GM23248 (cell line): Measurements from ENCODE around the gene CPNE5. TPM values are rescaled to one million over a fixed set of nuclear protein-coding genes. Genes with fewer than 3 reads are reported as not detected.

Source experiments
- DNase-seq: peaks from one replicate; pipeline ENCODE4 v3.0.0-alpha.2; 2015
- H2AFZ ChIP-seq: fragments of 200-600 bp; sonication (generic); 2 replicates; pipeline ENCODE4 v1.6.1; 2016; ENCODE audit warnings: antibody characterized with exemption
- H3F3A ChIP-seq: fragments of 200-600 bp; sonication (generic); 2 replicates; pipeline ENCODE4 v1.6.1; 2016; ENCODE audit warnings: mild to moderate bottlenecking, antibody characterized with exemption, mixed run types; ENCODE audit not compliant: insufficient read depth
- H3K27ac ChIP-seq: fragments of 200-600 bp; sonication (generic); 2 replicates; pipeline ENCODE4 v1.5.1; 2016; ENCODE audit warnings: mild to moderate bottlenecking
- H3K27me3 ChIP-seq: fragments of 200-600 bp; sonication (generic); replicated peaks from 2 replicates; pipeline ENCODE4 v1.6.1; 2016; ENCODE audit warnings: mild to moderate bottlenecking; ENCODE audit not compliant: insufficient read depth
- H3K36me3 ChIP-seq: fragments of 200-600 bp; sonication (generic); 2 replicates; pipeline ENCODE4 v1.6.1; 2016; ENCODE audit warnings: low read depth, mild to moderate bottlenecking
- H3K4me1 ChIP-seq: fragments of 200-600 bp; sonication (generic); 2 replicates; pipeline ENCODE4 v1.6.1; 2016; ENCODE audit warnings: mild to moderate bottlenecking; ENCODE audit not compliant: insufficient read depth
- H3K4me2 ChIP-seq: fragments of 200-600 bp; sonication (generic); one replicate; pipeline ENCODE4 v1.6.1; 2016; ENCODE audit warnings: mild to moderate bottlenecking; ENCODE audit not compliant: unreplicated experiment
- H3K4me3 ChIP-seq: fragments of 200-600 bp; sonication (generic); 2 replicates; pipeline ENCODE4 v1.5.1; 2016; ENCODE audit warnings: mild to moderate bottlenecking
- H3K79me2 ChIP-seq: fragments of 200-600 bp; sonication (generic); 2 replicates; pipeline ENCODE4 v1.6.1; 2016; ENCODE audit warnings: mild to moderate bottlenecking; ENCODE audit not compliant: insufficient read depth
- H3K9ac ChIP-seq: fragments of 200-600 bp; sonication (generic); 2 replicates; pipeline ENCODE4 v1.6.1; 2016; ENCODE audit warnings: mild to moderate bottlenecking
- H3K9me2 ChIP-seq: fragments of 200-600 bp; sonication (generic); 2 replicates; pipeline ENCODE4 v1.6.1; 2016; ENCODE audit warnings: mixed run types, mild to moderate bottlenecking, moderate library complexity; ENCODE audit not compliant: insufficient read depth
- H3K9me3 ChIP-seq: fragments of 200-600 bp; sonication (generic); one replicate; pipeline ENCODE4 v1.6.1; 2017; ENCODE audit warnings: low read depth
- H4K20me1 ChIP-seq: fragments of 200-600 bp; sonication (generic); 2 replicates; pipeline ENCODE4 v1.6.0; 2016; ENCODE audit not compliant: insufficient read depth
- EZH2 ChIP-seq: fragments of 200-600 bp; sonication (generic); IDR thresholded peaks from 2 replicates; pipeline ENCODE4 v1.6.1; 2018; ENCODE audit warnings: antibody characterized with exemption, mild to moderate bottlenecking; ENCODE audit not compliant: insufficient read depth, poor library complexity, severe bottlenecking
- EZH2phosphoT487 ChIP-seq: fragments of 200-600 bp; sonication (generic); IDR thresholded peaks from 2 replicates; pipeline ENCODE4 v1.6.1; 2018; ENCODE audit warnings: antibody characterized with exemption, moderate library complexity, mild to moderate bottlenecking, low read depth; ENCODE audit not compliant: insufficient read depth
- WGBS, 2 experiments: methylation state at CpG; one replicate each; pipeline ENCODE4 v1.1.6; 2015 to 2017; ENCODE audit warnings: low lambda C conversion rate in 2 of 2, low coverage in 1 of 2; ENCODE audit errors: missing lambda C conversion rate in 2 of 2; 5-methylcytosine and 5-hydroxymethylcytosine counted together
- in situ Hi-C: fragments of 300-500 bp; cut with MboI; formaldehyde crosslinking; loops from 2 replicates; pipeline ENCODE4 v1.15.0; 2020
- polyA plus RNA-seq: library from polyadenylated mRNA; unstranded; fragments of >200 nt; fragmentation: Nextera tagmentation; extraction: Ambion mirVana; gene quantifications from 2 replicates; pipeline ENCODE4 v1.2.1, GENCODE V29; 2016
- total RNA-seq: library from RNA; depleted of rRNA; stranded (reverse); fragments of >200 nt; shearing (Covaris generic); gene quantifications from 2 replicates; pipeline ENCODE4 v1.2.3, GENCODE V29; 2014

Gene CPNE5
- total and polyA plus RNA-seq, 2 experiments from 2014 or later = 0.23 TPM; not detected in 1

- H3K79me2 ChIP-seq = peaks cover 21% of the 10 kb centered on the region
- peak overlapping the region; percentile 100 for H2AFZ ChIP-seq
- peak overlapping the region; percentile 94 for H3K9ac ChIP-seq
- 7 to 10% methylated on average over 11 of the region's 11 CpGs for WGBS, 2 experiments
- H3K4me1 ChIP-seq = peaks cover 13% of the 10 kb centered on the region
- DNase-seq = peak; percentile 67
- in situ Hi-C loops = no loop called here
- H3K27ac ChIP-seq = peak overlapping the region; percentile 91
- H3F3A ChIP-seq = peaks cover 9% of the 10 kb centered on the region; the same call in 1 of the 2 replicates
- H4K20me1 ChIP-seq = no peaks in the 10 kb centered on the region
- peaks cover 4% of the 10 kb centered on the region; the same call in 1 of the 2 replicates for H3K36me3 ChIP-seq
- H3K27me3 ChIP-seq = no peaks in the 10 kb centered on the region
- H3K9me3 ChIP-seq = no peaks in the 10 kb centered on the region
- H3K4me3 ChIP-seq = peak overlapping the region; percentile 97
- TF ChIP-seq EZH2phosphoT487 (no peak), EZH2 (no peak)
- H3K9me2 ChIP-seq = no peaks in the 10 kb centered on the region
- H3K4me2 ChIP-seq = peak overlapping the region; percentile 91
Observed at GRCh38 chr6:36873612-36874442, 34.6 kb upstream of the CPNE5 start.

GRCh38 chr6:36873115-36873514 lies 33.9 kb upstream of the CPNE5 start:
- peak overlapping the region; percentile 91 for H3K4me2 ChIP-seq
- no peaks in the 10 kb centered on the region for H3K9me2 ChIP-seq
- 60 to 71% methylated on average over 1 of the region's 1 CpG for WGBS, 2 experiments
- H3K9me3 ChIP-seq = no peaks in the 10 kb centered on the region
- H3K4me1 ChIP-seq = peaks cover 13% of the 10 kb centered on the region
- no peaks in the 10 kb centered on the region for H3K27me3 ChIP-seq
- H3K9ac ChIP-seq = 0 out of 2 replicates have a peak overlapping the region, but pooled peaks have one; percentile 94
- H4K20me1 ChIP-seq = no peaks in the 10 kb centered on the region
- H2AFZ ChIP-seq = peak overlapping the region; percentile 100; the same call in 1 of the 2 replicates
- H3K4me3 ChIP-seq = no peak overlapping the region
- in situ Hi-C loops = no loop called here
- peaks cover 9% of the 10 kb centered on the region; the same call in 1 of the 2 replicates for H3F3A ChIP-seq
- DNase-seq = no peak
- TF ChIP-seq EZH2phosphoT487 (no peak), EZH2 (no peak)
- no peak overlapping the region for H3K27ac ChIP-seq
- H3K36me3 ChIP-seq = peaks cover 4% of the 10 kb centered on the region; the same call in 1 of the 2 replicates
- H3K79me2 ChIP-seq = peaks cover 27% of the 10 kb centered on the region

DNA sequence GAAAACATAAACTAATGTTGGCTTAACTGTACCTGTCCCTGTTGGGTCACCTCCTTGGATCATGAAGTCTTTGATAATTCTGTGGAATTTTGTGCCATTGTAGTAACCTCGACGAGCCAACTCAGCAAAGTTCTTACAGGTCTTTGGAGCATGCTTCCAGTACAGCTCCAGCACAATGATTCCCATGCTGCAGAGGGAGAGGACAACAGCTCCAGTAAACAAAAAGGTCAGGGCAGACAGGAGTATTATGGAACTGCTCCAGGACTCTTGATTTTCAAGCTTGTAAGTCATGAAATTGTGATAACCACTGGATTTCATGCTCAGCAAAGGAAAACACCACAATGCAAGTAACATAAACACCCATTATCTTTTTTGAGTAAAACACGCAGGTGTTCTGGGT lies 32.4 kb upstream of the CPNE5 start:
- no peak overlapping the region for H3K27ac ChIP-seq
- no peak overlapping the region for H2AFZ ChIP-seq
- peaks cover 4% of the 10 kb centered on the region; the same call in 1 of the 2 replicates for H3K36me3 ChIP-seq
- no peak overlapping the region for H3K4me3 ChIP-seq
- in situ Hi-C loops = no loop called here
- 98 to 99% methylated on average over 3 of the region's 3 CpGs for WGBS, 2 experiments
- no peaks in the 10 kb centered on the region for H3K9me2 ChIP-seq
- peaks cover 13% of the 10 kb centered on the region for H3K4me1 ChIP-seq
- TF ChIP-seq EZH2 = no peak
- no peak for TF ChIP-seq EZH2phosphoT487
- H3F3A ChIP-seq = peaks cover 9% of the 10 kb centered on the region; the same call in 1 of the 2 replicates
- no peak overlapping the region for H3K4me2 ChIP-seq
- H3K9me3 ChIP-seq = no peaks in the 10 kb centered on the region
- H3K79me2 ChIP-seq = peaks cover 41% of the 10 kb centered on the region
- H3K27me3 ChIP-seq = no peaks in the 10 kb centered on the region
- DNase-seq = no peak
- H3K9ac ChIP-seq = no peak overlapping the region
- no peaks in the 10 kb centered on the region for H4K20me1 ChIP-seq

GRCh38 chr6:36867471-36868224 lies 28.4 kb upstream of the CPNE5 start:
- in situ Hi-C loops = no loop called here
- TF ChIP-seq EZH2phosphoT487 (no peak), EZH2 (no peak)
- 81 to 82% methylated on average over 4 of the region's 4 CpGs for WGBS, 2 experiments
- H3F3A ChIP-seq = no peaks in the 10 kb centered on the region
- no peak overlapping the region for H2AFZ ChIP-seq
- no peak overlapping the region for H3K4me2 ChIP-seq
- no peak for DNase-seq
- H3K9ac ChIP-seq = no peak overlapping the region
- H4K20me1 ChIP-seq = no peaks in the 10 kb centered on the region
- no peaks in the 10 kb centered on the region for H3K9me3 ChIP-seq
- no peaks in the 10 kb centered on the region for H3K9me2 ChIP-seq
- no peaks in the 10 kb centered on the region for H3K4me1 ChIP-seq
- H3K79me2 ChIP-seq = peaks cover 49% of the 10 kb centered on the region
- peaks cover 4% of the 10 kb centered on the region for H3K36me3 ChIP-seq
- H3K27ac ChIP-seq = no peak overlapping the region
- H3K4me3 ChIP-seq = no peak overlapping the region
- no peaks in the 10 kb centered on the region for H3K27me3 ChIP-seq
